DOHH2 (cell line): Measurements from ENCODE around the gene MINK1.
"Not testable (repeated sequence)": the region's sequence is repeated elsewhere in the genome, so short reads cannot be mapped to it uniquely, and the experiment has no call there.

Experiments used
- H3F3A ChIP-seq: fragments of 200-600 bp; sonication (generic), shearing (Covaris generic); 2 replicates; pipeline ENCODE4 v1.6.0; 2016; ENCODE audit warnings: antibody characterized with exemption, mild to moderate bottlenecking; ENCODE audit not compliant: control insufficient read depth, insufficient read depth
- H3K27ac ChIP-seq: fragments of 200-600 bp; sonication (generic); 2 replicates; pipeline ENCODE4 v1.5.1; 2014; ENCODE audit warnings: low read depth, mild to moderate bottlenecking, low read length, moderate library complexity
- H3K27me3 ChIP-seq: fragments of 200-600 bp; sonication (generic); 2 replicates; pipeline ENCODE4 v1.6.1; 2014; ENCODE audit warnings: mild to moderate bottlenecking, low read length, mixed read lengths; ENCODE audit not compliant: control insufficient read depth
- H3K36me3 ChIP-seq: fragments of 200-600 bp; sonication (generic); 2 replicates; pipeline ENCODE4 v1.6.1; 2014; ENCODE audit warnings: mild to moderate bottlenecking, low read length, moderate library complexity, mixed read lengths; ENCODE audit not compliant: control insufficient read depth
- H3K4me1 ChIP-seq: fragments of 200-600 bp; sonication (generic); 2 replicates; pipeline ENCODE4 v1.6.1; 2014; ENCODE audit warnings: mild to moderate bottlenecking, low read length, mixed read lengths; ENCODE audit not compliant: control insufficient read depth
- H3K4me2 ChIP-seq: fragments of 200-600 bp; sonication (generic); 2 replicates; pipeline ENCODE4 v1.6.0; 2014; ENCODE audit warnings: mild to moderate bottlenecking, low read length, moderate library complexity
- H3K4me3 ChIP-seq: fragments of 200-600 bp; sonication (generic); 2 replicates; pipeline ENCODE4 v1.5.1; 2014; ENCODE audit warnings: mild to moderate bottlenecking, low read length, mixed read lengths
- H3K79me2 ChIP-seq: fragments of 200-600 bp; sonication (generic); 2 replicates; pipeline ENCODE4 v1.6.1; 2014; ENCODE audit warnings: mild to moderate bottlenecking, low read length, mixed read lengths; ENCODE audit not compliant: control insufficient read depth
- H3K9me2 ChIP-seq: fragments of 200-600 bp; sonication (generic); replicated peaks from 2 replicates; pipeline ENCODE4 v1.6.1; 2014; ENCODE audit warnings: mild to moderate bottlenecking, low read length, mixed read lengths; ENCODE audit not compliant: control insufficient read depth
- H3K9me3 ChIP-seq: fragments of 200-600 bp; sonication (generic); 2 replicates; pipeline ENCODE4 v1.6.1; 2014; ENCODE audit warnings: antibody characterized with exemption, low read length, mixed read lengths; ENCODE audit not compliant: control insufficient read depth, insufficient read depth
- H4K20me1 ChIP-seq: fragments of 200-600 bp; sonication (generic); 2 replicates; pipeline ENCODE4 v1.6.0; 2014; ENCODE audit warnings: low read depth, mild to moderate bottlenecking, antibody characterized with exemption, low read length, moderate library complexity; ENCODE audit not compliant: control insufficient read depth, insufficient read depth
- CTCF ChIP-seq: fragments of 200-600 bp; sonication (generic); IDR thresholded peaks from one replicate; pipeline ENCODE4 v1.5.1; 2014; ENCODE audit warnings: antibody characterized with exemption, mild to moderate bottlenecking, low read depth, low read length; ENCODE audit not compliant: poor library complexity, severe bottlenecking
- EZH2phosphoT487 ChIP-seq: fragments of 200-600 bp; sonication (generic); IDR thresholded peaks from 2 replicates; pipeline ENCODE4 v1.6.1; 2017; ENCODE audit warnings: borderline replicate concordance, mild to moderate bottlenecking, antibody characterized with exemption, low read length, moderate library complexity, mixed read lengths

MINK1 gene

GRCh38 chr17:4903051-4903818 is 70.1 kb downstream of the MINK1 start, which contains the start of gene CHRNE:
Gene CHRNE, minus strand, starts transcription at chr17:4903098. Its CDS starts 35 bp downstream, at chr17:4903063.
- H3K27ac ChIP-seq = no peak within 1 kb of the TSS
- no peaks in the 10 kb centered on the region for H3K79me2 ChIP-seq
- H3K9me2 ChIP-seq = no peaks in the 10 kb centered on the region
- peaks cover 23% of the 10 kb centered on the region for H3K27me3 ChIP-seq
- no peaks in the 10 kb centered on the region; the same call in 1 of the 2 replicates for H4K20me1 ChIP-seq
- no peaks in the 10 kb centered on the region for H3K9me3 ChIP-seq
- peak within 1 kb of the TSS; percentile 52 for H3K4me2 ChIP-seq
- H3K36me3 ChIP-seq = no peaks in the 10 kb centered on the region
- no peaks in the 10 kb centered on the region for H3F3A ChIP-seq
- peaks cover 32% of the 10 kb centered on the region for H3K4me1 ChIP-seq
- TF ChIP-seq CTCF = peak; percentile 81
- no peak for TF ChIP-seq EZH2phosphoT487
- H3K4me3 ChIP-seq = peak within 1 kb of the TSS; percentile 34; the same call in 1 of the 2 replicates

- not testable (repeated sequence) for H3K9me2 ChIP-seq, H3K79me2 ChIP-seq, H3K4me2 ChIP-seq, H3F3A ChIP-seq, H3K27ac ChIP-seq, H3K4me3 ChIP-seq, H3K27me3 ChIP-seq, H4K20me1 ChIP-seq, H3K9me3 ChIP-seq, H3K36me3 ChIP-seq
- peaks cover 23% of the 10 kb centered on the region for H3K4me1 ChIP-seq
Measured at GRCh38 chr17:4906642-4907041, 73.5 kb downstream of the MINK1 start.

- no peak overlapping the region for H3K4me2 ChIP-seq
- TF ChIP-seq EZH2phosphoT487 = no peak
- no peak for TF ChIP-seq CTCF
- peaks cover 17% of the 10 kb centered on the region for H3K4me1 ChIP-seq
- H3F3A ChIP-seq = no peaks in the 10 kb centered on the region
- H3K27ac ChIP-seq = no peak overlapping the region
- no peak overlapping the region for H3K4me3 ChIP-seq
- H3K79me2 ChIP-seq = no peaks in the 10 kb centered on the region
- H4K20me1 ChIP-seq = no peaks in the 10 kb centered on the region
- no peaks in the 10 kb centered on the region for H3K9me3 ChIP-seq
- H3K9me2 ChIP-seq = no peaks in the 10 kb centered on the region
- no peaks in the 10 kb centered on the region for H3K36me3 ChIP-seq
- H3K27me3 ChIP-seq = peaks cover 8% of the 10 kb centered on the region; the same call in 1 of the 2 replicates
Measured at GRCh38 chr17:4908301-4908700, 75.2 kb downstream of the MINK1 start.

- Histone ChIP-seq H3K4me3 (no peak overlapping the region), H3F3A (no peaks in the 10 kb centered on the region), H3K4me2 (peak overlapping the region; percentile 23; the same call in 1 of the 2 replicates), H3K4me1 (peaks cover 12% of the 10 kb centered on the region), H3K27me3 (peaks cover 8% of the 10 kb centered on the region; the same call in 1 of the 2 replicates), H3K79me2 (no peaks in the 10 kb centered on the region), H3K9me2 (no peaks in the 10 kb centered on the region), H3K9me3 (no peaks in the 10 kb centered on the region), H3K36me3 (no peaks in the 10 kb centered on the region), H3K27ac (no peak overlapping the region), H4K20me1 (no peaks in the 10 kb centered on the region)
- TF ChIP-seq EZH2phosphoT487 = no peak
- TF ChIP-seq CTCF = peak; percentile 72
Measured at GRCh38 chr17:4908711-4909496, 75.8 kb downstream of the MINK1 start.
